Astrocyte (in vitro differentiated cells and primary cell): ENCODE measurements around the gene DHRS13. TPM values are rescaled to one million over a fixed set of nuclear protein-coding genes. Genes with fewer than 3 reads are reported as not detected.

Source experiments
- DNase-seq: peaks from one replicate; pipeline ENCODE4 v3.0.0-alpha.2; 2010; ENCODE audit warnings: low read depth
- FAIRE-seq: peaks from 2 replicates; lab custom pipeline; 2011; peaks lifted over from hg19 to GRCh38; lab: Jason Lieb, UNC
- H2AFZ ChIP-seq: 2 replicates; pipeline ENCODE4 v1.6.0; 2012; ENCODE audit warnings: low read depth, low read length, inconsistent platforms
- H3K27ac ChIP-seq: 2 replicates; pipeline ENCODE4 v1.5.1; 2011; ENCODE audit warnings: low read depth, low read length, inconsistent platforms
- H3K27me3 ChIP-seq: 2 replicates; pipeline ENCODE4 v1.6.0; 2011; ENCODE audit warnings: low read length, inconsistent platforms; ENCODE audit not compliant: insufficient read depth
- H3K36me3 ChIP-seq: 2 replicates; pipeline ENCODE4 v1.5.1; 2011; ENCODE audit warnings: low read length, inconsistent platforms; ENCODE audit not compliant: insufficient read depth
- H3K4me1 ChIP-seq: 2 replicates; pipeline ENCODE4 v1.5.1; 2011; ENCODE audit warnings: low read length, inconsistent platforms; ENCODE audit not compliant: insufficient read depth
- H3K4me2 ChIP-seq: 2 replicates; pipeline ENCODE4 v1.6.0; 2012; ENCODE audit warnings: low read length, inconsistent platforms
- H3K4me3 ChIP-seq: 2 replicates; pipeline ENCODE4 v1.5.1; 2011; ENCODE audit warnings: low read depth, mild to moderate bottlenecking, low read length, inconsistent platforms; ENCODE audit not compliant: insufficient read depth
- H3K79me2 ChIP-seq: 2 replicates; pipeline ENCODE4 v1.6.0; 2012; ENCODE audit warnings: mild to moderate bottlenecking, low read length, inconsistent platforms; ENCODE audit not compliant: insufficient read depth
- H3K9ac ChIP-seq: 2 replicates; pipeline ENCODE4 v1.6.0; 2012; ENCODE audit warnings: mild to moderate bottlenecking, low read length, inconsistent platforms
- H3K9me3 ChIP-seq: 2 replicates; pipeline ENCODE4 v1.5.1; 2012; ENCODE audit warnings: low read depth, mild to moderate bottlenecking, low read length, inconsistent platforms; ENCODE audit not compliant: insufficient read depth
- H4K20me1 ChIP-seq: 2 replicates; pipeline ENCODE4 v1.6.0; 2012; ENCODE audit warnings: low read length, inconsistent platforms; ENCODE audit not compliant: insufficient read depth
- H3K27ac Mint-ChIP-seq: one replicate; pipeline ENCODE4 v1.8.0; 2021; ENCODE audit warnings: mild to moderate bottlenecking, mixed read lengths; ENCODE audit not compliant: unreplicated experiment
- H3K27me3 Mint-ChIP-seq: one replicate; pipeline ENCODE4 v1.8.0; 2021; ENCODE audit warnings: low read depth, mixed read lengths; ENCODE audit not compliant: unreplicated experiment
- H3K36me3 Mint-ChIP-seq: one replicate; pipeline ENCODE4 v1.8.0; 2021; ENCODE audit warnings: low read depth, mixed read lengths; ENCODE audit not compliant: unreplicated experiment
- H3K4me1 Mint-ChIP-seq: one replicate; pipeline ENCODE4 v1.8.0; 2021; ENCODE audit warnings: low read depth, mixed read lengths; ENCODE audit not compliant: unreplicated experiment
- H3K4me3 Mint-ChIP-seq: one replicate; pipeline ENCODE4 v1.8.0; 2021; ENCODE audit warnings: mild to moderate bottlenecking, moderate library complexity, mixed read lengths; ENCODE audit not compliant: unreplicated experiment
- H3K9me3 Mint-ChIP-seq: one replicate; pipeline ENCODE4 v1.8.0; 2021; ENCODE audit warnings: mild to moderate bottlenecking, mixed read lengths; ENCODE audit not compliant: unreplicated experiment
- EZH2 ChIP-seq: IDR thresholded peaks from 2 replicates; pipeline ENCODE4 v1.6.1; 2012; ENCODE audit warnings: mild to moderate bottlenecking, low read length, inconsistent platforms; ENCODE audit not compliant: insufficient read depth
- total RNA-seq: library from RNA; stranded (reverse); gene quantifications from 2 replicates; pipeline ENCODE4 v1.2.1, GENCODE V29; 2021
- TF ChIP-seq, protein P1 (sequence below): IDR thresholded peaks from 2 replicates; pipeline ENCODE4 v1.5.1; 2011; ENCODE audit warnings: low read depth, mild to moderate bottlenecking, inconsistent platforms, low read length, moderate library complexity; ENCODE audit not compliant: insufficient read depth

DHRS13 gene
- total RNA-seq, 1 donor from 2014 or later: 4.3 TPM

DNA sequence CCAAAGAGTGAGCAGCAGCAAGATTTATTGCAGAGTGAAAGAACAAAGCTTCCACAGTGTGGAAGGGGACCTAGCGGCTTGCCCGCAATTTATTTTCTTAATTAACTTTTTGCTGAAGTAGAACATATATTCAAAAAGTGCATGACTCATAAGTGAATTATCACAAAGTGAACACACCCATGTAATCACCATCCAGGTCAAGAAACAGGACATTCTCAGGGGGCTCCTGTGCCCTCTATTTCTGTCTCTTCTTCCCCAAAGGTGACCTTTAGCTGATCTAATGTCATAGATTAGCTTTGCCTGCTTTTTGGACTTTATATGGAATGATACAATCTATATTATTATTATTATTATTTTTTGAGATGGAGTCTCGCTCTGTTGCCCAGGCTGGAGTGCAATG lies 28.1 kb downstream of the DHRS13 start:
- FAIRE-seq: no peak
- no peak overlapping the region for H3K4me2 ChIP-seq
- H3K27ac ChIP-seq: no peak overlapping the region
- TF ChIP-seq, protein P1, sequence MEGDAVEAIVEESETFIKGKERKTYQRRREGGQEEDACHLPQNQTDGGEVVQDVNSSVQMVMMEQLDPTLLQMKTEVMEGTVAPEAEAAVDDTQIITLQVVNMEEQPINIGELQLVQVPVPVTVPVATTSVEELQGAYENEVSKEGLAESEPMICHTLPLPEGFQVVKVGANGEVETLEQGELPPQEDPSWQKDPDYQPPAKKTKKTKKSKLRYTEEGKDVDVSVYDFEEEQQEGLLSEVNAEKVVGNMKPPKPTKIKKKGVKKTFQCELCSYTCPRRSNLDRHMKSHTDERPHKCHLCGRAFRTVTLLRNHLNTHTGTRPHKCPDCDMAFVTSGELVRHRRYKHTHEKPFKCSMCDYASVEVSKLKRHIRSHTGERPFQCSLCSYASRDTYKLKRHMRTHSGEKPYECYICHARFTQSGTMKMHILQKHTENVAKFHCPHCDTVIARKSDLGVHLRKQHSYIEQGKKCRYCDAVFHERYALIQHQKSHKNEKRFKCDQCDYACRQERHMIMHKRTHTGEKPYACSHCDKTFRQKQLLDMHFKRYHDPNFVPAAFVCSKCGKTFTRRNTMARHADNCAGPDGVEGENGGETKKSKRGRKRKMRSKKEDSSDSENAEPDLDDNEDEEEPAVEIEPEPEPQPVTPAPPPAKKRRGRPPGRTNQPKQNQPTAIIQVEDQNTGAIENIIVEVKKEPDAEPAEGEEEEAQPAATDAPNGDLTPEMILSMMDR: no peak
- no peak for TF ChIP-seq EZH2
- H3K27me3 ChIP-seq: no peaks in the 10 kb centered on the region
- H3K9ac ChIP-seq: no peak overlapping the region
- no peak overlapping the region for H3K4me3 Mint-ChIP-seq
- no peaks in the 10 kb centered on the region for H3K9me3 ChIP-seq
- peaks cover 7% of the 10 kb centered on the region for H3K27me3 Mint-ChIP-seq
- no peaks in the 10 kb centered on the region for H4K20me1 ChIP-seq
- H3K4me1 ChIP-seq: no peaks in the 10 kb centered on the region
- no peak overlapping the region for H2AFZ ChIP-seq
- H3K79me2 ChIP-seq: no peaks in the 10 kb centered on the region
- no peaks in the 10 kb centered on the region for H3K9me3 Mint-ChIP-seq
- H3K4me3 ChIP-seq: no peak overlapping the region
- peaks cover 7% of the 10 kb centered on the region for H3K36me3 Mint-ChIP-seq
- no peak overlapping the region for H3K27ac Mint-ChIP-seq
- DNase-seq: no peak
- H3K4me1 Mint-ChIP-seq: peaks cover 2% of the 10 kb centered on the region
- no peaks in the 10 kb centered on the region for H3K36me3 ChIP-seq

DNA sequence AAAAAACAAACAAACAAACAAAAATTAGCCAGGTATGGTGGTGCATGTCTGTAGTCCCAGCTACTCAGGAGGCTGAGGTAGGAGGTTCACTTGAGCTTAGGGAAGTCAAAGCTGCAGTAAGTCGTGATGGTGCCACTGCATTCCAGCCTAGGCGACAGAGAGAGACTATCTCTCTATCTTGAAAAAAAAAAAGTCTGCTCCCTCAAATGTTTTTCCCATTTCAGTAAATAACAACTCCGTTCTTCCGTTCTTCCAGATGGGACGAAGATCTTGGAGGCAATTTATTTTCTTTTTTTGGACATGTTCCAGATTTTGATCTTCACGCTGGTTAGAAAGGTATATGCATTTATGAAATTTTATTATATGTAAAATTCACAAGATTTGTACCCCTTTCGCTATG lies 29.0 kb downstream of the DHRS13 start:
- no peak overlapping the region for H3K9ac ChIP-seq
- H3K79me2 ChIP-seq: no peaks in the 10 kb centered on the region
- Mint-ChIP-seq H3K27ac (no peak overlapping the region), H3K4me3 (no peak overlapping the region), H3K27me3 (peaks cover 7% of the 10 kb centered on the region), H3K9me3 (no peaks in the 10 kb centered on the region), H3K36me3 (peaks cover 7% of the 10 kb centered on the region), H3K4me1 (peaks cover 2% of the 10 kb centered on the region)
- no peak for TF ChIP-seq EZH2
- TF ChIP-seq, protein P1: no peak
- FAIRE-seq: no peak
- DNase-seq: no peak
- H3K36me3 ChIP-seq: no peaks in the 10 kb centered on the region
- H4K20me1 ChIP-seq: no peaks in the 10 kb centered on the region
- H3K9me3 ChIP-seq: no peaks in the 10 kb centered on the region
- H3K4me1 ChIP-seq: no peaks in the 10 kb centered on the region
- no peak overlapping the region for H3K4me2 ChIP-seq
- no peak overlapping the region for H3K4me3 ChIP-seq
- H3K27ac ChIP-seq: no peak overlapping the region
- H3K27me3 ChIP-seq: no peaks in the 10 kb centered on the region
- no peak overlapping the region for H2AFZ ChIP-seq

DNA sequence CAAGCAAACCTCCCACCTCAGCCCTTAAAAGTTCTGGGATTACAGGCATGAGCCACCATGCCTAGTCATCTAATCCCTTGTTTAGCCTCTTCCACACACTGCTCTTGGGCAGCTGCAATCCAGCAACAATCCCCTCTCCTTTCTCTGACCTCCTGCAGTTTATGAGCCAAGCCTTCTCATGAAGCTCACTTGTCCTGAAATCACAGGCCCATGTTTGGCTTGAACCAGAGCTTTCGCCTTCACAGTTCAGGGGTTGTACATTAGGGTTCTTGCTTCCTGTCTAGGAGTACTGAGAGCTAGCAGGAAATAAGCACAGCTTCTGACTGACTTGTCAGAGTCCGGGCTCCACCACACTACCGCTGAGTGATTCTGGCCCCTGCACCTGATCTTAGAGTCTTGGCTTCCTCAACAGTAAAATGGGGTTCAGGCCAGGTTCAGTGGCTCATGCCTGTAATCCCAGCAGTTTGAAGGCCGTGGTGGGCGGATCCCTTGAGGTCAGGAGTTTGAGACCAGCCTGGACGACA lies 31.8 kb downstream of the DHRS13 start:
- H3K27me3 Mint-ChIP-seq: peaks cover 11% of the 10 kb centered on the region
- no peak overlapping the region for H2AFZ ChIP-seq
- H3K27me3 ChIP-seq: no peaks in the 10 kb centered on the region
- no peaks in the 10 kb centered on the region for H3K79me2 ChIP-seq
- H3K27ac ChIP-seq: no peak overlapping the region
- H3K9ac ChIP-seq: no peak overlapping the region
- DNase-seq (no peak), FAIRE-seq (no peak)
- H3K36me3 Mint-ChIP-seq: no peaks in the 10 kb centered on the region
- H3K36me3 ChIP-seq: no peaks in the 10 kb centered on the region
- no peak overlapping the region for H3K4me3 ChIP-seq
- no peaks in the 10 kb centered on the region for H3K9me3 Mint-ChIP-seq
- no peak overlapping the region for H3K4me3 Mint-ChIP-seq
- H3K4me2 ChIP-seq: no peak overlapping the region
- H3K4me1 Mint-ChIP-seq: no peaks in the 10 kb centered on the region
- no peaks in the 10 kb centered on the region for H3K4me1 ChIP-seq
- H3K9me3 ChIP-seq: no peaks in the 10 kb centered on the region
- no peak for TF ChIP-seq EZH2
- TF ChIP-seq, protein P1: no peak
- no peaks in the 10 kb centered on the region for H4K20me1 ChIP-seq
- no peak overlapping the region for H3K27ac Mint-ChIP-seq
